Central memory CD8-positive, alpha-beta T cell (primary cell): ENCODE measurements around the gene ZFHX3.
"Not testable (repeated sequence)": the region's sequence is repeated elsewhere in the genome, so short reads cannot be mapped to it uniquely, and the experiment has no call there.

Experiments used
- ATAC-seq: fragments of 150-1000 bp; cut with Tn5 transposase; replicated peaks from 2 replicates; pipeline ENCODE4 v1.10.0; 2022; ENCODE audit warnings: mild to moderate bottlenecking, moderate FRiP score, moderate number of reproducible peaks; ENCODE audit not compliant: poor library complexity, severe bottlenecking; ENCODE audit errors: extremely low read depth
- DNase-seq, 2 donors: peaks; one replicate each; pipeline ENCODE4 v3.0.0; 2021; ENCODE audit warnings: low spot score in 2 of 2
- H3K27ac Mint-ChIP-seq: one replicate; pipeline ENCODE4 v1.8.0; 2022; ENCODE audit warnings: low read depth, mild to moderate bottlenecking, moderate library complexity, mixed read lengths
- H3K27me3 Mint-ChIP-seq: one replicate; pipeline ENCODE4 v1.8.0; 2022; ENCODE audit warnings: mixed read lengths
- H3K36me3 Mint-ChIP-seq: one replicate; pipeline ENCODE4 v1.8.0; 2022; ENCODE audit warnings: mild to moderate bottlenecking, moderate library complexity, mixed read lengths; ENCODE audit not compliant: insufficient read depth
- H3K4me1 Mint-ChIP-seq: one replicate; pipeline ENCODE4 v1.8.0; 2022; ENCODE audit warnings: mixed read lengths
- H3K4me3 Mint-ChIP-seq: one replicate; pipeline ENCODE4 v1.8.0; 2022; ENCODE audit warnings: mild to moderate bottlenecking, moderate library complexity, mixed read lengths
- H3K9me3 Mint-ChIP-seq: one replicate; pipeline ENCODE4 v1.8.0; 2022; ENCODE audit warnings: mixed read lengths

The ZFHX3 gene

DNA sequence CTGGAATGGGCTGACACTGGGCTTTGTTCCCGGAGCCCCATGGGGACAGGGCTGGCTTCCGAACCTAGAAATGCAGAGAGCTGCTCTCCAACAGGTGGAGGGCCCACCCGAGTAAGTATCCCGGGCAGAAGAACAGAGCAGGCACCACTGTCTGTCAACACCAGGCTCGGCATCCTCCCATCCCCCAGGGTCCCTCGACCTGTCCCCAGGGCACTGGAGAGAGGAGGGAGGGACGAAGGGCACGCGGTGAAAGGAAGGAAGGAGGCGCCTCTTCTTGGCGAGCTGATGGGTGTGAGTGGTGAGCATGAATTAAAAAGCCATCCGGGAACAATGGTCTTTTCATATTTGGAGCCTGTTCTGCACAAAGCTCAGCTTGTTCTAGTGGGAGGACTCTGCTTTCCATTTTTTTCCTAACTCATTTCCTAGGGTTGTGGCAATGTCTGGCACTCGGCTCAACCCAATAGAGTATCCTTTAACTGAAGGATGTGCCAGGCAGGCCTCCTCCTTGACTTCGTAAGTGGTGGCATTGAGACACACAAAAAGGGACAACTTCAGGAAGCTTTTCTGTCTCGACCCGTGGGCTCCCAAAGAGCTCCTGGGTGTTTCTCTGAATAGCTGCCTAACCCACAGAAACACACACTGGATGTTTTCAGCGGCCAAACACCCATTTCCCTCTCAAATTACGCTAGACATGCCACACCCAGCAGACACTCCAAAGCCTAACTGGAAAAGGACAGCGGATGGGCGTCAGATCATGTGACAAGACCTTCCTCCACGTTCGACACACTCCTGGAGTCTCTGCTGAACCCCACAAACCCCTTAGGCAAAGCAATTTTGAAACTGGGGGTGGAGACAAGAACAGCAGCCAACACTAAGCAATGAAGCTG, 47.7 kb downstream of the ZFHX3 start:
- no peaks in the 10 kb centered on the region for H3K4me1 Mint-ChIP-seq
- H3K9me3 Mint-ChIP-seq, result peaks cover 8% of the 10 kb centered on the region
- no peak for ATAC-seq
- H3K36me3 Mint-ChIP-seq, result no peaks in the 10 kb centered on the region
- H3K27ac Mint-ChIP-seq, result no peak overlapping the region
- no peaks in the 10 kb centered on the region for H3K27me3 Mint-ChIP-seq
- DNase-seq, result no peak
- H3K4me3 Mint-ChIP-seq, result no peak overlapping the region

DNA sequence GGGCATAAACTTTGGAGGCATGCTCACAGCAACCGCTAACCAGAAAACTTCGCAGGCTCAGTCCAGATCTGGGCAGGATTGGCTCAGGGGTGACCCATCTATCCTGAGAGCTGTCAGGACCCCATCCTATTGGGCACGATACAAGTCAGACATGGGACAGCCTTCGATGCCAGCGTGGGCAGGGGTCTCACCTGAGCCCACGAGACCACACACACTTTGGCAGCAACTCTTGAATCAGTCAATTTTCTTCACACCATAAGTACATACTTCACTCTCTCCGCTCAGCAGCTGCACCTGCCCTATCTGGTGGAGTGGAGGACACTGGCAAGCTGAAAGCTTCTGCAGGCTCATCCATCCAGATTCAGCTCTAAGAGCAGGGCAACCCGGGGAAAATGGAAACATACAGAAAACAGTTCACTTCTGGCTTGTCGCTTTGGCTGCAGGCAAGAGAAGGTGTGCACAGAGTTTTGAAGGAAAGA, 48.3 kb downstream of the ZFHX3 start:
- H3K4me1 Mint-ChIP-seq, result no peaks in the 10 kb centered on the region
- peaks cover 8% of the 10 kb centered on the region for H3K9me3 Mint-ChIP-seq
- H3K27ac Mint-ChIP-seq, result no peak overlapping the region
- no peak for DNase-seq
- no peaks in the 10 kb centered on the region for H3K27me3 Mint-ChIP-seq
- H3K36me3 Mint-ChIP-seq, result no peaks in the 10 kb centered on the region
- no peak overlapping the region for H3K4me3 Mint-ChIP-seq
- ATAC-seq, result no peak

DNA sequence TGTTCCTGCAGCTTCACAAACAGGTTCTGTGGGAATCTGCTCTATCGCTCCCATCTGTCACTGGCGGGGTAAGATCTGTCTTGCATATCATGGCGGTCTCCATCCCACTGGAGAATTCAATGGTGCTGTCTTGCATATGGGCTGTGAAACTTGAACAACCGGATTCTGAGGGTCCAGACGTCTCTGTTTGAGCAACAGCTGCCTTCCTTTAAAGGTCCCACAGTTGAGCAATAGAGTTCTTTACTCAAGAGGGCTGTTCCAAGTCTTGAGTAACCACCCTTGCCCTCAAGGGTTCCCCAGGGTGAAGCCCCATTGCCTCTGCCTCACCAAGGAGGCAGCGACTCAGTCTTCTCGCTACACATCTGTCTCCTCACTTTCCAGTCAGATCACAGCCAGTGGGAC, 50.8 kb downstream of the ZFHX3 start:
- Mint-ChIP-seq H3K4me3 (no peak overlapping the region), H3K9me3 (peaks cover 8% of the 10 kb centered on the region), H3K27ac (no peak overlapping the region), H3K4me1 (no peaks in the 10 kb centered on the region), H3K27me3 (no peaks in the 10 kb centered on the region), H3K36me3 (no peaks in the 10 kb centered on the region)
- ATAC-seq (no peak), DNase-seq (no peak)

DNA sequence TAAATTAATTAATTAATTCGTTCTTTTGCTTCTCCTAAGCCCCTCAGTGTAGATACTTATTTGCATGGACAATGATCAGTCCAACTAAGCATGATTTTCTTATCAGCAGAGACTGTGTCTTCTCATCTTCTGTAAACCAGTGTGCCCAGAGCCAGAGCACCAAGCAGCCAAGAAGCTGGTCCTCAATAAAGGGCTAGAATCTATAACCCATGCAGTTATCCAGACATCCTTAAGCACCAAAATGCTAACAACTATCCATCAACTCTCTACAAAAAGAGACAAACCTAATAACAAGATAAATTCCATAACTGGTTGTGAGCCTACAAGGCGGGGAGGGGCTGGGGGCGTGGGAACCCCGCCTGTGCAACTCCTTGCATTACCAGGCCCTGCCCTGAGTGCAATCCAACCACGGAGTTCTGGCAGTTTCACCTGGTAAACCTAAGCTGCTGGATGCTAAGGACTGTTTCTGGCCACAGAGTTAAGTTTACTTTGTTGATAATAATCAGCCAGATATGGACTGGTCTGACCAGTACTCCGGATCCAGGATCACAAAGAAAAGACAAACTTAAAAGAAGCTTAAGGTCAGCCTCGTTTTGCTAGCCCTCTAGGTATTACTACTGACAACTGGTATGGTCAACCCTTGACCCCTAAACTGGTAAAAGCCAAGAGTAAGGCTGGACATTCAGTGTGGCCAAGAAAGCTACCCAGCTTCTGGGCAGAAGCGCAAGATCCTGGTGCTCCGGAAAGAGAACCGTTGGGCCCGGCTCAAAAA, 51.5 kb downstream of the ZFHX3 start:
- DNase-seq (no peak), ATAC-seq (no peak)
- H3K27ac Mint-ChIP-seq, result no peak overlapping the region
- H3K27me3 Mint-ChIP-seq, result no peaks in the 10 kb centered on the region
- H3K36me3 Mint-ChIP-seq, result no peaks in the 10 kb centered on the region
- no peaks in the 10 kb centered on the region for H3K4me1 Mint-ChIP-seq
- H3K4me3 Mint-ChIP-seq, result no peak overlapping the region
- H3K9me3 Mint-ChIP-seq, result peaks cover 8% of the 10 kb centered on the region

DNA sequence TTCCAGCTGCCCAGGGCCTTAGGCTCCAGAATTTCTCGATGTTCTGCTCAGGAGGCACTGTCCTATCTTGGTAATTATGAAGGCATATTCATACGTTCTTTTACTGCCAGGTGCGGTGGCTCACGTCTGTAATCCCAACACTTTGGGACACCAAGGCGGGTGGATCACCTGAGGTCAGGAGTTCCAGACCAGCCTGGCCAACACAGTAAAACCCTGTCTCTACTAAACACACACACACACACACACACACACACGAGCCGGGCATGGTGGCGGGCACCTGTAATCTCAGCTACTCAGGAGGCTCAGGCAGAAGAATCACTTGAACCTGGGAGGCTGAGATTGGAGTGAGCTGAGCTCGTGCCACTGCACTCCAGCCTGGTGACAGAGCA, 52.1 kb downstream of the ZFHX3 start:
- not testable (repeated sequence) for H3K4me3 Mint-ChIP-seq, H3K4me1 Mint-ChIP-seq, H3K27ac Mint-ChIP-seq, H3K36me3 Mint-ChIP-seq, H3K9me3 Mint-ChIP-seq, DNase-seq, H3K27me3 Mint-ChIP-seq, ATAC-seq

DNA sequence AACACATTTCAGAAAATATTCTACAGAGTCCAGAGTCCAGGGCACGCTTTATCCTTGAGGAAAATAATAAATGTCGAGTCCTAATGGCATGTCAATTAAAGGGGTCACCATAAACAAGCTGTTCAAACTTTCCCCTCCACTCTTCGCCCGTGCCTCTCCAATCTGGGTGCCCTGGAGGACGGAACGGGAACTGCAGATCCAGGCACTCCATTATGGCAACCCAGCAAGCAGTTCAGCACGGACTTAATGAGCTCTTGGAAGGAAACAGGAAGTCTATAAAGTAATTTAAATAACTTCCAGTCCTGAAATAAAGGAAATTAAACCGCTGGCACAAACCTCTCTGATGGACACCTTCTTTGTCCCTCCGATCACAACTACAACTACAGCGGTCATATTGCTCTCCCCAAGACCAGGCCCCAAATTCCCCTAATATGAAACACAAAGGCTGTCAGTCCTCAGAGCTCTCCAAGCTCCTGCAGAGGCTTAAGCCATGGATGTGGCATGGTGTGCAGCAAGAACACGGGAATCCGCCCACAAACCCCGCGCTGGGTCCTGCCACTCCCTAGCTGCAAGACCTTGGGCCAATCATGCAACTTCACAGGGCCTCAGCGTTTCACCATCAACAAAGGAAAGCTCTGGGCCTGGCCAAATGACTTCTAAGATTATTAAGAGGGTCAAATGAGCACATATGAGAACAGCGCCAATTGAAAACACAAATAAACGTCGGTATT, 52.6 kb downstream of the ZFHX3 start:
- H3K27me3 Mint-ChIP-seq, result no peaks in the 10 kb centered on the region
- no peaks in the 10 kb centered on the region for H3K9me3 Mint-ChIP-seq
- ATAC-seq (no peak), DNase-seq (no peak)
- H3K36me3 Mint-ChIP-seq, result no peaks in the 10 kb centered on the region
- H3K27ac Mint-ChIP-seq, result no peak overlapping the region
- no peaks in the 10 kb centered on the region for H3K4me1 Mint-ChIP-seq
- H3K4me3 Mint-ChIP-seq, result no peak overlapping the region

DNA sequence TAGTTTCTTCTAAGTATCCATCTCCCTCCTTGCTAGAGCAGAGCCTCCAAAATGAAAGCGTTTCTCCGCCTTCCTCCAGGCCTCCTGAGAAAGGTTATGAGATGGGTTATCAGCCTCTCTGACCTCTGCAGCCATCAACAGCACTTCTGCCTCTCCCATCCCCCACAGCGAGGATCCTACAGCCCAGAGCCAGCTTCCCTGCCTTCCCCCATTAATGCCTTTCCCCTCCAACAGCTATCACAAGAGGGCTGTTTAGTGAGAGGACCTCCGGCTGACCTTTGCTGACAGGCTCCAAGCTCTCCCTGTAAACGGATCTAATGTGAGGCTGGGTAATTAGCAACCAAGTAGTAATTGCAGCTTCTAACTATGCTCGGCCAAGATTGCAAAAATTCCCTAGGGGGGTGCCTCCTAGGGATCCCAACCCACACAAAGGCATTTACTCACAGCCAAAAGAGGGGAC, 55.8 kb downstream of the ZFHX3 start:
- ATAC-seq (no peak), DNase-seq (no peak)

DNA sequence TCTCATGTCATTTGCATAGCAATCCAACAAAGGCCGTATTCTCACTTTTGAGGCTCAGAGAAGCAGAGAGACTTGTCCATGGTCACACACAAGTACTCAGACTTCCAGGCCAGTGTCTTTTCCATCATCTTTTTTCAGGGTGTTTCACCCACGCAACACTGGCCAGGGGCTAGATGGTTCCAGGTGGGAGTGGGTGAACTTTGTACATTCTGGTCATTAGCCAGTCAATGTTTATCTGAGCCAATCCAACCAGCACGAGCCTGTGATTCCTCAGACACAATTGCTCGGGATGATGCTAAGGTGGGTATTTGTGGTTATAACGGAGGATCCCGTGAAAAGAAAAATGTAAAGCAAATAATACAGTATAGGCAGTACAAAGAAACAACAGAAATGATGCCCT, 56.3 kb downstream of the ZFHX3 start:
- H3K4me1 Mint-ChIP-seq, result no peaks in the 10 kb centered on the region
- H3K27ac Mint-ChIP-seq, result no peak overlapping the region
- no peaks in the 10 kb centered on the region for H3K27me3 Mint-ChIP-seq
- no peaks in the 10 kb centered on the region for H3K9me3 Mint-ChIP-seq
- no peak overlapping the region for H3K4me3 Mint-ChIP-seq
- ATAC-seq (no peak), DNase-seq (no peak)
- H3K36me3 Mint-ChIP-seq, result no peaks in the 10 kb centered on the region

More for the DNA sequence above, 55.8 kb downstream of the ZFHX3 start:
- no peaks in the 10 kb centered on the region for H3K27me3 Mint-ChIP-seq
- H3K9me3 Mint-ChIP-seq, result no peaks in the 10 kb centered on the region
- no peak overlapping the region for H3K27ac Mint-ChIP-seq
- H3K4me1 Mint-ChIP-seq, result no peaks in the 10 kb centered on the region
- no peak overlapping the region for H3K4me3 Mint-ChIP-seq
- no peaks in the 10 kb centered on the region for H3K36me3 Mint-ChIP-seq

DNA sequence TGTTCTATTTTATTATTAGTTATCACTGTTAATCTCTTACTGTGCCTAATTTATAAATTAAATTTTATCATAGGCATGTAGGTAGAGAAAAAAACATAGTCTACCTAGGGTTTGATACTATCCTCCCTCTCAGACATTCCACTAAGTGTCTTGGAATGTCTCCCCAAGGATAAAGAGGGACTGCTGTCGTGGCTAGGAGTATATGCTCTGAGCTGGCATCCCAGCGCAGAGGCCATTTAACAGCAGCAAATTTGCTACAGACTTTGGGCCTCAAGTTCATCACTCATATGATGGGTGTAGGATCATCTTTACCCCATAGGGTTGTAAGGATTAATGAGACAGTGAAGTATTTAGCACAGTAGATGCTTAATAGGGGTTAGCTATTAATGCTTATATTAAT, 56.7 kb downstream of the ZFHX3 start:
- Mint-ChIP-seq H3K27me3 (no peaks in the 10 kb centered on the region), H3K36me3 (no peaks in the 10 kb centered on the region), H3K27ac (no peak overlapping the region), H3K9me3 (no peaks in the 10 kb centered on the region), H3K4me1 (no peaks in the 10 kb centered on the region), H3K4me3 (no peak overlapping the region)
- no peak for DNase-seq
- no peak for ATAC-seq

DNA sequence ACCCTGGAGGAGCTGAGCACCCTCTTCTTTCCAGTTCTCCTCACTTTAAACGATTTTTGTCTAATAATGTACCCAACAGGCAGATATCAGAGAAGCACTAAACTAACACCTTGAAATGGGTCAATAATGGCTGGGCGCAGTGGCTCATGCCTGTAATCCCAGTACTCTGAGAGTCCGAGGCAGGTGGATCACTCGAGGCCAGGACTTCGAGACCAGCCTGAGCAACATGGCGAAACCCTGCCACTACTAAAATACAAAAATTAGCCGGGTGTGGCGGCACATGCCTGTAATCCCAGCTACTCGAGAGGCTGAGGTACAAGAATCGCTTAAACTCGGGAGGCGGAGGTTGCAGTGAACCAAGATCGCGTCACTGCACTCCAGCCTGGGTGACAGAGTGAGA, 57.4 kb downstream of the ZFHX3 start:
- H3K4me3 Mint-ChIP-seq, result no peak overlapping the region
- H3K27me3 Mint-ChIP-seq, result no peaks in the 10 kb centered on the region
- no peaks in the 10 kb centered on the region for H3K36me3 Mint-ChIP-seq
- ATAC-seq, result no peak
- no peak for DNase-seq
- no peaks in the 10 kb centered on the region for H3K4me1 Mint-ChIP-seq
- no peak overlapping the region for H3K27ac Mint-ChIP-seq
- H3K9me3 Mint-ChIP-seq, result no peaks in the 10 kb centered on the region

DNA sequence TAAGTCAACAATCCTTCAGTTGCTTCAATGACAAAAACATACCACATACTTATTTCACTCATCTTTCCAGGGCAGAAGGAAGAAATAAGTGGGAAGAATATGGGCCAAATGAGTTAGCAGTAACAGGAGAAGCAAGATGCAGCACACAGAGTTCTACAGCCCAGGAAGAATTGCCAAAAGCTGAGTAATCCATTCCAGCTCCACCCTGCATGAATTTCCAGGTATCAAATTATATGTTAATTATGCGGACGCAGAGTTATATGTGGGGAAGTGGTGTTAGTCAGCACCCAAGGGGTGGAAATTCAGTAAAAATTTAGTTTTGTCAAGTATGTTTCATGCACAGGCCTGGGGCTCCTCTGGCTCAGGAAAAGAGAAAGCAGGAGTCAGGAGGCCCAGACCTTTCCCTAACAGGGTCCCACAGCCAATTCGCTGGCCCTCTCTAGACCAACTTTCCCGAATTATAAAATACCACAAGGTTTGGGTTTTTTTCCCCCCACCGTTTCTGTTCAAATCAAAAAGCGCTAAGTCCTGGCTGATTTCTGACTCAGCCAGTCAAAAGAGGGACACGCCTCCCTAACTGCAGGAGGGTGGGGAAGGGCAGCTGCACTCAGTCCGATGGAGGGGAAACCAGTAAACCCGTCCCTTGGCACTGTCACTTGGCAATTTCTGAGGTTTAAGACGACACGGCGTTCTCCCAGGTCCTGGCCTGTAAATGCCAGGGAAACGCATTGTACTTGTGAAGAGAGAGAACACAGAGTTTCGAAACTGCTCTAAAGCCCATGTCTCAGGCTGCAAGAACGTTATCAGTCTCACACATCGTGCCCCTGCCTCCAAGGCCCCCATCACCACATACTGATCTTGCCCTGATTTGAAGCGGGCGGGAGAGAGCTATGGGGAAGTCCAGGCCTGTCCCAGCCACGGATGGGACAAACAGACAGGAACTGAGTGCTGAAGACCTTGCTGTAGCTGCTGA, 58.1 kb downstream of the ZFHX3 start:
- ATAC-seq (no peak), DNase-seq (no peak)
- no peak overlapping the region for H3K27ac Mint-ChIP-seq
- no peak overlapping the region for H3K4me3 Mint-ChIP-seq
- no peaks in the 10 kb centered on the region for H3K4me1 Mint-ChIP-seq
- no peaks in the 10 kb centered on the region for H3K9me3 Mint-ChIP-seq
- H3K36me3 Mint-ChIP-seq, result no peaks in the 10 kb centered on the region
- no peaks in the 10 kb centered on the region for H3K27me3 Mint-ChIP-seq

DNA sequence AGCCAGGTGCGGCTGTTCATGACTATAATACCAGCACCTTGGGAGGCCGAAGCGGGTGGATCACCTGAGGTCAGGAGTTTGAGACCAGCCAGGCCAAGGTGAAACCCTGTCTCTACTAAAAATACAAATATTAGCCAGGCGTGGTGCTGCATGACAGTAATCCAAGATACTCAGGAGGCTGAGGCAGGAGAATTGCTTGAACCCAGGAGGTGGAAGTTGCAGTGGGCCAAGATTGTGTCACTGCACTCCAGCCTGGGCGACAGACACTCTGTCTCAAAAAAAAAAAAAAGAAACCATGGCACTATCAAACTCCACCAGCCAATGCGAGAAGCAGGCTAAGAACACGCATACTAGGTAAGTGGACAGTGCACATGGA, 58.7 kb downstream of the ZFHX3 start:
- not testable (repeated sequence) for DNase-seq, H3K27ac Mint-ChIP-seq, H3K27me3 Mint-ChIP-seq, H3K4me3 Mint-ChIP-seq, H3K36me3 Mint-ChIP-seq, ATAC-seq, H3K9me3 Mint-ChIP-seq, H3K4me1 Mint-ChIP-seq
